SK-N-SH (cell line): ENCODE results near the gene VRK2. TPM values are rescaled to one million over a fixed set of nuclear protein-coding genes. Genes with fewer than 3 reads are reported as not detected.

Experiments
- CTCF ChIA-PET: fragments of 300-600, 350-600 bp; formaldehyde crosslinking; extraction: SDS; loops from one replicate; lab custom pipeline; 2021; lab: Yijun Ruan, JAX
- POLR2A ChIA-PET: fragments of 350-600 bp; sonication (Branson Sonifier 250); formaldehyde crosslinking; extraction: SDS; loops from one replicate; lab custom pipeline; 2020; ENCODE audit warnings: antibody characterized with exemption, inconsistent platforms; lab: Yijun Ruan, JAX
- DNase-seq: peaks from one replicate; pipeline ENCODE4 v3.0.0; 2012
- H2AFZ ChIP-seq: fragments of 200-600 bp; sonication (generic); 2 replicates; pipeline ENCODE4 v1.8.1; 2016; ENCODE audit warnings: antibody characterized with exemption, mild to moderate bottlenecking, low read depth
- H3F3A ChIP-seq: fragments of 200-600 bp; sonication (generic); replicated peaks from 2 replicates; pipeline ENCODE3; 2016; ENCODE audit warnings: antibody characterized with exemption, mild to moderate bottlenecking; ENCODE audit not compliant: insufficient read depth
- H3K27ac ChIP-seq, 2 experiments: fragments of 200-500 bp in 1 of 2; fragments of 200-600 bp in 1 of 2; sonication (Bioruptor generic) in 1 of 2; sonication (generic), shearing (Covaris generic) in 1 of 2; 2 replicates each; pipeline versions ENCODE4 v1.5.1 to v1.6.1; 2014 to 2016; ENCODE audit warnings: low read depth in 2 of 2, inconsistent platforms in 1 of 2, low read length in 1 of 2, mild to moderate bottlenecking in 1 of 2, mixed read lengths in 1 of 2
- H3K27me3 ChIP-seq: fragments of 200-600 bp; sonication (generic), shearing (Covaris generic); 2 replicates; pipeline ENCODE4 v1.6.1; 2016; ENCODE audit warnings: mixed run types; ENCODE audit not compliant: insufficient read depth
- H3K36me3 ChIP-seq, 2 experiments: fragments of 200-500 bp in 1 of 2; fragments of 200-600 bp in 1 of 2; sonication (Bioruptor generic) in 1 of 2; sonication (generic) in 1 of 2; replicated peaks in 1 of 2; 2 replicates each; pipeline versions ENCODE3 to v1.5.1; 2014 to 2016; ENCODE audit warnings: low read length in 1 of 2, mild to moderate bottlenecking in 1 of 2; ENCODE audit not compliant: insufficient read depth in 2 of 2, control insufficient read depth in 1 of 2
- H3K4me1 ChIP-seq, 2 experiments: fragments of 200-500 bp in 1 of 2; fragments of 200-600 bp in 1 of 2; sonication (Bioruptor generic) in 1 of 2; sonication (generic), shearing (Covaris generic) in 1 of 2; 2 replicates each; pipeline versions ENCODE4 v1.5.1 to v1.6.1; 2014 to 2016; ENCODE audit warnings: low read depth in 1 of 2, low read length in 1 of 2, mixed run types in 1 of 2; ENCODE audit not compliant: insufficient read depth in 2 of 2, control insufficient read depth in 1 of 2
- H3K4me2 ChIP-seq: fragments of 200-600 bp; sonication (generic), shearing (Covaris generic); 2 replicates; pipeline ENCODE4 v1.6.1; 2017; ENCODE audit warnings: mixed run types
- H3K4me3 ChIP-seq, 2 experiments: fragments of 200-500 bp in 1 of 2; fragments of 200-600 bp in 1 of 2; sonication (Bioruptor generic) in 1 of 2; sonication (generic), shearing (Covaris generic) in 1 of 2; 2 replicates each; pipeline versions ENCODE4 v1.5.1 to v1.8.1; 2014 to 2016; ENCODE audit warnings: low read depth in 2 of 2, inconsistent platforms in 1 of 2, low read length in 1 of 2, mild to moderate bottlenecking in 1 of 2, mixed read lengths in 1 of 2, moderate library complexity in 1 of 2
- H3K79me2 ChIP-seq: fragments of 200-600 bp; sonication (generic); 2 replicates; pipeline ENCODE4 v1.8.1; 2017; ENCODE audit warnings: mild to moderate bottlenecking; ENCODE audit not compliant: insufficient read depth
- H3K9ac ChIP-seq: fragments of 200-600 bp; sonication (generic); 2 replicates; pipeline ENCODE4 v1.6.1; 2017; ENCODE audit warnings: mixed run types
- H3K9me2 ChIP-seq: fragments of 200-600 bp; sonication (generic); 2 replicates; pipeline ENCODE4 v1.6.1; 2017; ENCODE audit warnings: mixed run types
- H3K9me3 ChIP-seq: fragments of 200-600 bp; sonication (generic); 2 replicates; pipeline ENCODE4 v1.6.1; 2017; ENCODE audit warnings: mixed run types, mild to moderate bottlenecking, moderate library complexity
- H4K20me1 ChIP-seq: fragments of 200-600 bp; sonication (generic); 2 replicates; pipeline ENCODE4 v1.6.1; 2017; ENCODE audit warnings: mild to moderate bottlenecking, mixed run types; ENCODE audit not compliant: insufficient read depth
- CHD2 ChIP-seq: fragments of 150-350 bp; IDR thresholded peaks from 2 replicates; pipeline ENCODE4 v1.6.1; 2018; ENCODE audit warnings: low read length; ENCODE audit not compliant: partially characterized antibody
- ELF1 ChIP-seq: IDR thresholded peaks from 2 replicates; pipeline ENCODE4 v1.4.0; 2012
- FOXJ3 ChIP-seq: sonication (generic); formaldehyde crosslinking; IDR thresholded peaks from 2 replicates; pipeline ENCODE4 v1.5.1; 2020; ENCODE audit warnings: mild to moderate bottlenecking, missing genetic modification reagents
- GABPA ChIP-seq: IDR thresholded peaks from 2 replicates; pipeline ENCODE4 v1.4.0; 2012; ENCODE audit warnings: low read depth, mild to moderate bottlenecking
- GATA2 ChIP-seq: sonication (generic); formaldehyde crosslinking; IDR thresholded peaks from 2 replicates; pipeline ENCODE4 v1.5.0; 2020; ENCODE audit warnings: mild to moderate bottlenecking, missing genetic modification reagents
- MEF2A ChIP-seq: IDR thresholded peaks from 2 replicates; pipeline ENCODE4 v1.4.0; 2012; ENCODE audit warnings: low read depth, borderline replicate concordance
- NRF1 ChIP-seq: IDR thresholded peaks from 2 replicates; pipeline ENCODE4 v1.6.1; 2012; ENCODE audit warnings: low read depth, mild to moderate bottlenecking, low read length
- TAF1 ChIP-seq: IDR thresholded peaks from 2 replicates; pipeline ENCODE4 v1.6.1; 2012; ENCODE audit warnings: low read depth, mild to moderate bottlenecking, low read length, moderate library complexity, borderline replicate concordance
- TCF12 ChIP-seq: IDR thresholded peaks from 2 replicates; pipeline ENCODE4 v1.4.0; 2012
- TEAD4 ChIP-seq: IDR thresholded peaks from 2 replicates; pipeline ENCODE4 v1.4.0; 2012; ENCODE audit warnings: mild to moderate bottlenecking, borderline replicate concordance; ENCODE audit not compliant: insufficient read depth
- YY1 ChIP-seq: IDR thresholded peaks from 2 replicates; pipeline ENCODE4 v1.4.0; 2012; ENCODE audit warnings: low read depth, mild to moderate bottlenecking
- WGBS: methylation state at CpG from one replicate; pipeline ENCODE4 v1.1.6; 2017; ENCODE audit warnings: low lambda C conversion rate; 5-methylcytosine and 5-hydroxymethylcytosine counted together
- polyA plus RNA-seq, 3 experiments: library from polyadenylated mRNA; depleted of rRNA; stranded (reverse); fragments of >200 nt; gene quantifications; 2 replicates each; pipeline ENCODE4 v1.2.3, GENCODE V29; 2012
- TF ChIP-seq, protein P1 (sequence below): IDR thresholded peaks from 2 replicates; pipeline ENCODE4 v1.4.0; 2012; ENCODE audit warnings: low read depth, borderline replicate concordance
- TF ChIP-seq, protein P2 (sequence below): fragments of 200-600 bp; sonication (generic); IDR thresholded peaks from 2 replicates; pipeline ENCODE4 v1.6.1; 2017; ENCODE audit warnings: antibody characterized with exemption, mild to moderate bottlenecking, moderate library complexity
- TF ChIP-seq, protein P3 (sequence below): fragments of 150-350 bp; IDR thresholded peaks from 2 replicates; pipeline ENCODE4 v1.6.1; 2017; ENCODE audit warnings: antibody characterized with exemption, low read length, low read depth, borderline replicate concordance
- TF ChIP-seq, protein P4 (sequence below): IDR thresholded peaks from 2 replicates; pipeline ENCODE4 v1.4.0; 2012; ENCODE audit warnings: low read depth
- TF ChIP-seq, protein P5 (sequence below): IDR thresholded peaks from 2 replicates; pipeline ENCODE4; 2012
- TF ChIP-seq, protein P6 (sequence below): IDR thresholded peaks from 2 replicates; pipeline ENCODE4 v1.6.1; 2012; ENCODE audit warnings: mild to moderate bottlenecking, low read depth, low read length, moderate library complexity
- TF ChIP-seq, protein P7 (sequence below): fragments of 150-350 bp; IDR thresholded peaks from 2 replicates; pipeline ENCODE4 v1.6.1; 2016; ENCODE audit warnings: mild to moderate bottlenecking, low read depth, low read length

The VRK2 gene
- polyA plus RNA-seq, 1 of the 3 experiments (the other 2 are of a cell fraction), result not detected

DNA sequence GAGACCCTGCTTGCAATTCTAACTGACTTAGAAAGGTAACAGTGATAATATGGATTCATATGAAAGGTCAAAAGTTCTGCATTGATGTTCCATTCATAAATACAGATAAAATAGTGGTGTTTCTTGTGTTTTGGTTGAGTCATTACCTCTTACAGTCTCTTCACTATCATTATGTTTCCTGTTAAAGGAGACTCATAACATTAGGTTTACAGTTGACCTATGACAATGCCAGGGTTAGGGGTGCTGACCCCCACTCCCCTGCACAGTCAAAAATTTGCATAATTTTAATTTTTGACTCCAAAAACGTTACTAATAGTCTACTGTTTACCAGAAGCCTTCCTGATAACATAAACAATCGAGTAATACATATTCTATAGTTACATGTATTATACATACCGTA lies 75.4 kb downstream of the VRK2 start:
- no peak overlapping the region for H3K4me3 ChIP-seq
- no peak overlapping the region for H3K4me2 ChIP-seq
- ChIA-PET CTCF (no interaction called here), POLR2A (no interaction called here)
- DNase-seq, result no peak
- no peaks in the 10 kb centered on the region for H3F3A ChIP-seq
- WGBS, result 51% methylated on average over 3 of the region's 3 CpGs
- no peak overlapping the region for H2AFZ ChIP-seq
- no peaks in the 10 kb centered on the region for H3K79me2 ChIP-seq
- H3K27me3 ChIP-seq, result no peaks in the 10 kb centered on the region
- no peak overlapping the region for H3K9ac ChIP-seq
- no peaks in the 10 kb centered on the region for H4K20me1 ChIP-seq
- no peaks in the 10 kb centered on the region for H3K9me3 ChIP-seq
- H3K27ac ChIP-seq, result no peak overlapping the region
- H3K36me3 ChIP-seq, result no peaks in the 10 kb centered on the region
- TF ChIP-seq MEF2A (no peak), GABPA (no peak), TEAD4 (no peak), NRF1 (no peak), TCF12 (no peak), ELF1 (no peak), TAF1 (no peak), CHD2 (no peak), GATA2 (CRISPR knock-in tag) (no peak), FOXJ3 (CRISPR knock-in tag) (no peak), YY1 (no peak)
- TF ChIP-seq, protein P1, sequence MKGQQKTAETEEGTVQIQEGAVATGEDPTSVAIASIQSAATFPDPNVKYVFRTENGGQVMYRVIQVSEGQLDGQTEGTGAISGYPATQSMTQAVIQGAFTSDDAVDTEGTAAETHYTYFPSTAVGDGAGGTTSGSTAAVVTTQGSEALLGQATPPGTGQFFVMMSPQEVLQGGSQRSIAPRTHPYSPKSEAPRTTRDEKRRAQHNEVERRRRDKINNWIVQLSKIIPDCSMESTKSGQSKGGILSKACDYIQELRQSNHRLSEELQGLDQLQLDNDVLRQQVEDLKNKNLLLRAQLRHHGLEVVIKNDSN, result no peak
- TF ChIP-seq, protein P2, sequence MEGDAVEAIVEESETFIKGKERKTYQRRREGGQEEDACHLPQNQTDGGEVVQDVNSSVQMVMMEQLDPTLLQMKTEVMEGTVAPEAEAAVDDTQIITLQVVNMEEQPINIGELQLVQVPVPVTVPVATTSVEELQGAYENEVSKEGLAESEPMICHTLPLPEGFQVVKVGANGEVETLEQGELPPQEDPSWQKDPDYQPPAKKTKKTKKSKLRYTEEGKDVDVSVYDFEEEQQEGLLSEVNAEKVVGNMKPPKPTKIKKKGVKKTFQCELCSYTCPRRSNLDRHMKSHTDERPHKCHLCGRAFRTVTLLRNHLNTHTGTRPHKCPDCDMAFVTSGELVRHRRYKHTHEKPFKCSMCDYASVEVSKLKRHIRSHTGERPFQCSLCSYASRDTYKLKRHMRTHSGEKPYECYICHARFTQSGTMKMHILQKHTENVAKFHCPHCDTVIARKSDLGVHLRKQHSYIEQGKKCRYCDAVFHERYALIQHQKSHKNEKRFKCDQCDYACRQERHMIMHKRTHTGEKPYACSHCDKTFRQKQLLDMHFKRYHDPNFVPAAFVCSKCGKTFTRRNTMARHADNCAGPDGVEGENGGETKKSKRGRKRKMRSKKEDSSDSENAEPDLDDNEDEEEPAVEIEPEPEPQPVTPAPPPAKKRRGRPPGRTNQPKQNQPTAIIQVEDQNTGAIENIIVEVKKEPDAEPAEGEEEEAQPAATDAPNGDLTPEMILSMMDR, result no peak
- TF ChIP-seq, protein P3, sequence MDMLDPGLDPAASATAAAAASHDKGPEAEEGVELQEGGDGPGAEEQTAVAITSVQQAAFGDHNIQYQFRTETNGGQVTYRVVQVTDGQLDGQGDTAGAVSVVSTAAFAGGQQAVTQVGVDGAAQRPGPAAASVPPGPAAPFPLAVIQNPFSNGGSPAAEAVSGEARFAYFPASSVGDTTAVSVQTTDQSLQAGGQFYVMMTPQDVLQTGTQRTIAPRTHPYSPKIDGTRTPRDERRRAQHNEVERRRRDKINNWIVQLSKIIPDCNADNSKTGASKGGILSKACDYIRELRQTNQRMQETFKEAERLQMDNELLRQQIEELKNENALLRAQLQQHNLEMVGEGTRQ, result no peak
- TF ChIP-seq, protein P4, sequence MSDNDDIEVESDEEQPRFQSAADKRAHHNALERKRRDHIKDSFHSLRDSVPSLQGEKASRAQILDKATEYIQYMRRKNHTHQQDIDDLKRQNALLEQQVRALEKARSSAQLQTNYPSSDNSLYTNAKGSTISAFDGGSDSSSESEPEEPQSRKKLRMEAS, result no peak
- TF ChIP-seq, protein P5, sequence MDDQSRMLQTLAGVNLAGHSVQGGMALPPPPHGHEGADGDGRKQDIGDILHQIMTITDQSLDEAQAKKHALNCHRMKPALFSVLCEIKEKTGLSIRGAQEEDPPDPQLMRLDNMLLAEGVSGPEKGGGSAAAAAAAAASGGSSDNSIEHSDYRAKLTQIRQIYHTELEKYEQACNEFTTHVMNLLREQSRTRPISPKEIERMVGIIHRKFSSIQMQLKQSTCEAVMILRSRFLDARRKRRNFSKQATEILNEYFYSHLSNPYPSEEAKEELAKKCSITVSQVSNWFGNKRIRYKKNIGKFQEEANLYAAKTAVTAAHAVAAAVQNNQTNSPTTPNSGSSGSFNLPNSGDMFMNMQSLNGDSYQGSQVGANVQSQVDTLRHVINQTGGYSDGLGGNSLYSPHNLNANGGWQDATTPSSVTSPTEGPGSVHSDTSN, result no peak
- TF ChIP-seq, protein P6, sequence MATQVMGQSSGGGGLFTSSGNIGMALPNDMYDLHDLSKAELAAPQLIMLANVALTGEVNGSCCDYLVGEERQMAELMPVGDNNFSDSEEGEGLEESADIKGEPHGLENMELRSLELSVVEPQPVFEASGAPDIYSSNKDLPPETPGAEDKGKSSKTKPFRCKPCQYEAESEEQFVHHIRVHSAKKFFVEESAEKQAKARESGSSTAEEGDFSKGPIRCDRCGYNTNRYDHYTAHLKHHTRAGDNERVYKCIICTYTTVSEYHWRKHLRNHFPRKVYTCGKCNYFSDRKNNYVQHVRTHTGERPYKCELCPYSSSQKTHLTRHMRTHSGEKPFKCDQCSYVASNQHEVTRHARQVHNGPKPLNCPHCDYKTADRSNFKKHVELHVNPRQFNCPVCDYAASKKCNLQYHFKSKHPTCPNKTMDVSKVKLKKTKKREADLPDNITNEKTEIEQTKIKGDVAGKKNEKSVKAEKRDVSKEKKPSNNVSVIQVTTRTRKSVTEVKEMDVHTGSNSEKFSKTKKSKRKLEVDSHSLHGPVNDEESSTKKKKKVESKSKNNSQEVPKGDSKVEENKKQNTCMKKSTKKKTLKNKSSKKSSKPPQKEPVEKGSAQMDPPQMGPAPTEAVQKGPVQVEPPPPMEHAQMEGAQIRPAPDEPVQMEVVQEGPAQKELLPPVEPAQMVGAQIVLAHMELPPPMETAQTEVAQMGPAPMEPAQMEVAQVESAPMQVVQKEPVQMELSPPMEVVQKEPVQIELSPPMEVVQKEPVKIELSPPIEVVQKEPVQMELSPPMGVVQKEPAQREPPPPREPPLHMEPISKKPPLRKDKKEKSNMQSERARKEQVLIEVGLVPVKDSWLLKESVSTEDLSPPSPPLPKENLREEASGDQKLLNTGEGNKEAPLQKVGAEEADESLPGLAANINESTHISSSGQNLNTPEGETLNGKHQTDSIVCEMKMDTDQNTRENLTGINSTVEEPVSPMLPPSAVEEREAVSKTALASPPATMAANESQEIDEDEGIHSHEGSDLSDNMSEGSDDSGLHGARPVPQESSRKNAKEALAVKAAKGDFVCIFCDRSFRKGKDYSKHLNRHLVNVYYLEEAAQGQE, result no peak
- TF ChIP-seq, protein P7, sequence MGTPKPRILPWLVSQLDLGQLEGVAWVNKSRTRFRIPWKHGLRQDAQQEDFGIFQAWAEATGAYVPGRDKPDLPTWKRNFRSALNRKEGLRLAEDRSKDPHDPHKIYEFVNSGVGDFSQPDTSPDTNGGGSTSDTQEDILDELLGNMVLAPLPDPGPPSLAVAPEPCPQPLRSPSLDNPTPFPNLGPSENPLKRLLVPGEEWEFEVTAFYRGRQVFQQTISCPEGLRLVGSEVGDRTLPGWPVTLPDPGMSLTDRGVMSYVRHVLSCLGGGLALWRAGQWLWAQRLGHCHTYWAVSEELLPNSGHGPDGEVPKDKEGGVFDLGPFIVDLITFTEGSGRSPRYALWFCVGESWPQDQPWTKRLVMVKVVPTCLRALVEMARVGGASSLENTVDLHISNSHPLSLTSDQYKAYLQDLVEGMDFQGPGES, result no peak
- H3K9me2 ChIP-seq, result no peaks in the 10 kb centered on the region
- H3K4me1 ChIP-seq, result no peaks in the 10 kb centered on the region
